Measurements from ENCODE around the gene PRIMPOL.

DNA sequence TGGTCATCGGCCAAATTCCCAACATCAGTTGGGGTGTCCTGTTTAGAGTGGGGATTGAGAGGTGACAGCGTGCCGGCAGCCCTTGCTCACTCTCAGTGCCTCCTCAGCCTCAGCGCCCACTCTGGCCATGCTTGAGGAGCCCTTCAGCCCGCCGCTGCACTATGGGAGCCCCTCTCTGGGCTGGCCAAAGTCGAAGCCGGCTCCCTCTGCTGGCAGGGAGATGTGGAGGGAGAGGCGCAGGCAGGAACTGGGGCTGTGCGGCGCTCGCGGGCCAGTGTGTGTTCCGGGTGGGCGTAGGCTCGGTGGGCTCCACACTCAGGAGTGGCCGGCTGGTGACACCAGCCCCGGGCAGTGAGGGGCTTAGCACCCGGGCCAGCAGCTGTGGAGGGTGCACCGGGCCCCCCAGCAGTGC lies 91.4 kb downstream of the PRIMPOL start:
- no peak for TF ChIP-seq POLR2A (IDR thresholded peaks at IDR 0.05)
- TF ChIP-seq, protein P1, sequence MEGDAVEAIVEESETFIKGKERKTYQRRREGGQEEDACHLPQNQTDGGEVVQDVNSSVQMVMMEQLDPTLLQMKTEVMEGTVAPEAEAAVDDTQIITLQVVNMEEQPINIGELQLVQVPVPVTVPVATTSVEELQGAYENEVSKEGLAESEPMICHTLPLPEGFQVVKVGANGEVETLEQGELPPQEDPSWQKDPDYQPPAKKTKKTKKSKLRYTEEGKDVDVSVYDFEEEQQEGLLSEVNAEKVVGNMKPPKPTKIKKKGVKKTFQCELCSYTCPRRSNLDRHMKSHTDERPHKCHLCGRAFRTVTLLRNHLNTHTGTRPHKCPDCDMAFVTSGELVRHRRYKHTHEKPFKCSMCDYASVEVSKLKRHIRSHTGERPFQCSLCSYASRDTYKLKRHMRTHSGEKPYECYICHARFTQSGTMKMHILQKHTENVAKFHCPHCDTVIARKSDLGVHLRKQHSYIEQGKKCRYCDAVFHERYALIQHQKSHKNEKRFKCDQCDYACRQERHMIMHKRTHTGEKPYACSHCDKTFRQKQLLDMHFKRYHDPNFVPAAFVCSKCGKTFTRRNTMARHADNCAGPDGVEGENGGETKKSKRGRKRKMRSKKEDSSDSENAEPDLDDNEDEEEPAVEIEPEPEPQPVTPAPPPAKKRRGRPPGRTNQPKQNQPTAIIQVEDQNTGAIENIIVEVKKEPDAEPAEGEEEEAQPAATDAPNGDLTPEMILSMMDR (IDR thresholded peaks at IDR 0.05) = no peak

Data from breast epithelium (tissue), 3 donors.